Astrocyte (in vitro differentiated cells and primary cell): ENCODE measurements around the gene TM2D1. TPM values are rescaled to one million over a fixed set of nuclear protein-coding genes. Genes with fewer than 3 reads are reported as not detected.

ENCODE experiments used
- DNase-seq: peaks from one replicate; pipeline ENCODE4 v3.0.0-alpha.2; 2010; ENCODE audit warnings: low read depth
- FAIRE-seq: peaks from 2 replicates; lab custom pipeline; 2011; peaks lifted over from hg19 to GRCh38; lab: Jason Lieb, UNC
- H2AFZ ChIP-seq: 2 replicates; pipeline ENCODE4 v1.6.0; 2012; ENCODE audit warnings: low read depth, low read length, inconsistent platforms
- H3K27ac ChIP-seq: 2 replicates; pipeline ENCODE4 v1.5.1; 2011; ENCODE audit warnings: low read depth, low read length, inconsistent platforms
- H3K27me3 ChIP-seq: 2 replicates; pipeline ENCODE4 v1.6.0; 2011; ENCODE audit warnings: low read length, inconsistent platforms; ENCODE audit not compliant: insufficient read depth
- H3K36me3 ChIP-seq: 2 replicates; pipeline ENCODE4 v1.5.1; 2011; ENCODE audit warnings: low read length, inconsistent platforms; ENCODE audit not compliant: insufficient read depth
- H3K4me1 ChIP-seq: 2 replicates; pipeline ENCODE4 v1.5.1; 2011; ENCODE audit warnings: low read length, inconsistent platforms; ENCODE audit not compliant: insufficient read depth
- H3K4me2 ChIP-seq: 2 replicates; pipeline ENCODE4 v1.6.0; 2012; ENCODE audit warnings: low read length, inconsistent platforms
- H3K4me3 ChIP-seq: 2 replicates; pipeline ENCODE4 v1.5.1; 2011; ENCODE audit warnings: low read depth, mild to moderate bottlenecking, low read length, inconsistent platforms; ENCODE audit not compliant: insufficient read depth
- H3K79me2 ChIP-seq: 2 replicates; pipeline ENCODE4 v1.6.0; 2012; ENCODE audit warnings: mild to moderate bottlenecking, low read length, inconsistent platforms; ENCODE audit not compliant: insufficient read depth
- H3K9ac ChIP-seq: 2 replicates; pipeline ENCODE4 v1.6.0; 2012; ENCODE audit warnings: mild to moderate bottlenecking, low read length, inconsistent platforms
- H3K9me3 ChIP-seq: 2 replicates; pipeline ENCODE4 v1.5.1; 2012; ENCODE audit warnings: low read depth, mild to moderate bottlenecking, low read length, inconsistent platforms; ENCODE audit not compliant: insufficient read depth
- H4K20me1 ChIP-seq: 2 replicates; pipeline ENCODE4 v1.6.0; 2012; ENCODE audit warnings: low read length, inconsistent platforms; ENCODE audit not compliant: insufficient read depth
- H3K27ac Mint-ChIP-seq: one replicate; pipeline ENCODE4 v1.8.0; 2021; ENCODE audit warnings: mild to moderate bottlenecking, mixed read lengths; ENCODE audit not compliant: unreplicated experiment
- H3K27me3 Mint-ChIP-seq: one replicate; pipeline ENCODE4 v1.8.0; 2021; ENCODE audit warnings: low read depth, mixed read lengths; ENCODE audit not compliant: unreplicated experiment
- H3K36me3 Mint-ChIP-seq: one replicate; pipeline ENCODE4 v1.8.0; 2021; ENCODE audit warnings: low read depth, mixed read lengths; ENCODE audit not compliant: unreplicated experiment
- H3K4me1 Mint-ChIP-seq: one replicate; pipeline ENCODE4 v1.8.0; 2021; ENCODE audit warnings: low read depth, mixed read lengths; ENCODE audit not compliant: unreplicated experiment
- H3K4me3 Mint-ChIP-seq: one replicate; pipeline ENCODE4 v1.8.0; 2021; ENCODE audit warnings: mild to moderate bottlenecking, moderate library complexity, mixed read lengths; ENCODE audit not compliant: unreplicated experiment
- H3K9me3 Mint-ChIP-seq: one replicate; pipeline ENCODE4 v1.8.0; 2021; ENCODE audit warnings: mild to moderate bottlenecking, mixed read lengths; ENCODE audit not compliant: unreplicated experiment
- CTCF ChIP-seq: IDR thresholded peaks from 2 replicates; pipeline ENCODE4 v1.5.1; 2011; ENCODE audit warnings: low read depth, mild to moderate bottlenecking, inconsistent platforms, low read length, moderate library complexity; ENCODE audit not compliant: insufficient read depth
- EZH2 ChIP-seq: IDR thresholded peaks from 2 replicates; pipeline ENCODE4 v1.6.1; 2012; ENCODE audit warnings: mild to moderate bottlenecking, low read length, inconsistent platforms; ENCODE audit not compliant: insufficient read depth
- total RNA-seq: library from RNA; stranded (reverse); gene quantifications from 2 replicates; pipeline ENCODE4 v1.2.1, GENCODE V29; 2021

Gene TM2D1
- total RNA-seq, 1 donor from 2014 or later: 33.3 TPM

- DNase-seq: no peak
Observed at GRCh38 chr1:61748566-61748965, 23.6 kb upstream of the TM2D1 start.

GRCh38 chr1:61746813-61747212 lies 21.9 kb upstream of the TM2D1 start:
- H3K4me1 Mint-ChIP-seq: peaks cover 8% of the 10 kb centered on the region
- DNase-seq: no peak

More at GRCh38 chr1:61748566-61748965, 23.6 kb upstream of the TM2D1 start:
- no peaks in the 10 kb centered on the region for H3K9me3 ChIP-seq
- no peak overlapping the region for H2AFZ ChIP-seq
- H3K27me3 ChIP-seq: no peaks in the 10 kb centered on the region
- FAIRE-seq: no peak
- H4K20me1 ChIP-seq: no peaks in the 10 kb centered on the region
- no peak overlapping the region for H3K9ac ChIP-seq
- no peaks in the 10 kb centered on the region for H3K9me3 Mint-ChIP-seq
- no peaks in the 10 kb centered on the region for H3K36me3 ChIP-seq
- H3K4me2 ChIP-seq: no peak overlapping the region
- H3K36me3 Mint-ChIP-seq: no peaks in the 10 kb centered on the region
- H3K27ac Mint-ChIP-seq: no peak overlapping the region
- H3K27ac ChIP-seq: no peak overlapping the region
- H3K4me3 Mint-ChIP-seq: no peak overlapping the region
- H3K4me1 Mint-ChIP-seq: peaks cover 8% of the 10 kb centered on the region
- TF ChIP-seq EZH2 (no peak), CTCF (no peak)
- no peaks in the 10 kb centered on the region for H3K79me2 ChIP-seq
- H3K4me1 ChIP-seq: no peaks in the 10 kb centered on the region
- H3K4me3 ChIP-seq: no peak overlapping the region
- H3K27me3 Mint-ChIP-seq: no peaks in the 10 kb centered on the region

More at GRCh38 chr1:61746813-61747212, 21.9 kb upstream of the TM2D1 start:
- Histone ChIP-seq H3K79me2 (no peaks in the 10 kb centered on the region), H3K9ac (no peak overlapping the region), H3K4me2 (no peak overlapping the region), H3K4me1 (peaks cover 7% of the 10 kb centered on the region), H2AFZ (no peak overlapping the region), H3K36me3 (no peaks in the 10 kb centered on the region), H3K9me3 (no peaks in the 10 kb centered on the region), H3K27me3 (no peaks in the 10 kb centered on the region), H4K20me1 (no peaks in the 10 kb centered on the region), H3K27ac (no peak overlapping the region), H3K4me3 (no peak overlapping the region)
- H3K27ac Mint-ChIP-seq: peak overlapping the region; percentile 30
- no peaks in the 10 kb centered on the region for H3K27me3 Mint-ChIP-seq
- no peaks in the 10 kb centered on the region for H3K36me3 Mint-ChIP-seq
- H3K9me3 Mint-ChIP-seq: no peaks in the 10 kb centered on the region
- H3K4me3 Mint-ChIP-seq: no peak overlapping the region
- no peak for FAIRE-seq
- TF ChIP-seq CTCF: no peak
- TF ChIP-seq EZH2: no peak
